PC-3 (cell line): ENCODE results near the gene AGPAT3. TPM values are rescaled to one million over a fixed set of nuclear protein-coding genes. Genes with fewer than 3 reads are reported as not detected.

Source experiments
- ATAC-seq: fragments of 200-7000 bp; cut with Tn5 transposase; 2 replicates; pipeline ENCODE4 v1.9.1; 2020; ENCODE audit warnings: mild to moderate bottlenecking, moderate library complexity
- BruUV-seq: library from RNA; stranded (reverse); fragments of 400-500 nt; replicated peaks from 2 replicates; lab custom pipeline; 2021; lab: Mats Ljungman, UMichigan
- CTCF ChIA-PET: fragments of 300-600 bp; sonication (Branson Sonifier 250); formaldehyde crosslinking; loops from one replicate; lab custom pipeline; 2022; ENCODE audit warnings: antibody characterized with exemption; lab: Charles Lee
- POLR2A ChIA-PET: fragments of 300-600 bp; sonication (Branson Sonifier 250); formaldehyde crosslinking; loops from one replicate; lab custom pipeline; 2022; ENCODE audit warnings: antibody characterized with exemption; ENCODE audit not compliant: unreplicated experiment; lab: Charles Lee
- DNase-seq: peaks from one replicate; pipeline ENCODE4 v3.0.0-alpha.2; 2015
- H2AFZ ChIP-seq: fragments of 300-600 bp; sonication (generic); 2 replicates; pipeline ENCODE4 v1.6.0; 2016; ENCODE audit warnings: antibody characterized with exemption, low read length
- H3F3A ChIP-seq: fragments of 300-600 bp; sonication (generic); one replicate; pipeline ENCODE4 v1.6.0; 2017; ENCODE audit warnings: antibody characterized with exemption, low read length, control low read depth, mild to moderate bottlenecking; ENCODE audit not compliant: unreplicated experiment
- H3K27ac ChIP-seq: fragments of 300-600 bp; sonication (generic); 2 replicates; pipeline ENCODE4 v1.5.1; 2016; ENCODE audit warnings: mild to moderate bottlenecking, low read length
- H3K27me3 ChIP-seq: fragments of 300-600 bp; sonication (generic); 2 replicates; pipeline ENCODE4 v1.6.1; 2016; ENCODE audit warnings: low read length, mixed read lengths
- H3K36me3 ChIP-seq: fragments of 300-600 bp; sonication (generic); 2 replicates; pipeline ENCODE4 v1.6.1; 2016; ENCODE audit warnings: low read depth, mixed run types, low read length, mixed read lengths
- H3K4me1 ChIP-seq: fragments of 300-600 bp; sonication (generic); 2 replicates; pipeline ENCODE4 v1.5.1; 2016; ENCODE audit warnings: low read length; ENCODE audit not compliant: insufficient read depth
- H3K4me2 ChIP-seq: fragments of 300-600 bp; sonication (generic); 2 replicates; pipeline ENCODE4 v1.6.0; 2016; ENCODE audit warnings: low read length
- H3K4me3 ChIP-seq: fragments of 300-600 bp; sonication (generic); 2 replicates; pipeline ENCODE4 v1.5.1; 2016; ENCODE audit warnings: mild to moderate bottlenecking, low read length, mixed read lengths
- H3K79me2 ChIP-seq: fragments of 300-600 bp; sonication (generic); 2 replicates; pipeline ENCODE4 v1.6.1; 2017; ENCODE audit warnings: low read length, mixed read lengths
- H3K9ac ChIP-seq: fragments of 300-600 bp; sonication (generic); 2 replicates; pipeline ENCODE4 v1.6.0; 2016; ENCODE audit warnings: mild to moderate bottlenecking, low read length
- H3K9me2 ChIP-seq: fragments of 300-600 bp; sonication (generic); replicated peaks from 2 replicates; pipeline ENCODE4 v1.6.1; 2016; ENCODE audit warnings: mixed run types, low read length, mixed read lengths
- H3K9me3 ChIP-seq: fragments of 300-600 bp; sonication (generic); 2 replicates; pipeline ENCODE4 v1.6.1; 2016; ENCODE audit warnings: low read length, mixed read lengths
- H4K20me1 ChIP-seq: fragments of 300-600 bp; sonication (generic); 2 replicates; pipeline ENCODE4 v1.6.1; 2016; ENCODE audit warnings: low read length, mixed read lengths
- EZH2 ChIP-seq: fragments of 300-600 bp; sonication (generic); IDR thresholded peaks from one replicate; pipeline ENCODE4 v1.6.1; 2017; ENCODE audit warnings: antibody characterized with exemption, mild to moderate bottlenecking, low read length; ENCODE audit not compliant: unreplicated experiment
- EZH2phosphoT487 ChIP-seq: fragments of 300-600 bp; sonication (generic); IDR thresholded peaks from 2 replicates; pipeline ENCODE4 v1.6.1; 2018; ENCODE audit warnings: mild to moderate bottlenecking, antibody characterized with exemption, low read length, borderline replicate concordance
- intact Hi-C: fragments of 100-400 bp; cut with micrococcal nuclease; formaldehyde crosslinking; loops from 2 replicates; pipeline ENCODE4 v1.9.0; 2023
- total RNA-seq: library from RNA; depleted of rRNA; stranded (reverse); fragments of >200 nt; gene quantifications from 2 replicates; pipeline ENCODE4 v1.2.3, GENCODE V29; 2014
- TF ChIP-seq, protein P1 (sequence below): fragments of 300-600 bp; sonication (generic); conservative IDR thresholded peaks from 2 replicates; pipeline ENCODE4 v1.5.1; 2017; ENCODE audit warnings: antibody characterized with exemption, low read depth, mild to moderate bottlenecking, low read length

Gene AGPAT3
- total RNA-seq, 1 experiment from 2014 or later = 76.1 TPM

- ATAC-seq = no peak
- H3K36me3 ChIP-seq = no peaks in the 10 kb centered on the region; the same call in none of the 2 replicates
- TF ChIP-seq, protein P1, sequence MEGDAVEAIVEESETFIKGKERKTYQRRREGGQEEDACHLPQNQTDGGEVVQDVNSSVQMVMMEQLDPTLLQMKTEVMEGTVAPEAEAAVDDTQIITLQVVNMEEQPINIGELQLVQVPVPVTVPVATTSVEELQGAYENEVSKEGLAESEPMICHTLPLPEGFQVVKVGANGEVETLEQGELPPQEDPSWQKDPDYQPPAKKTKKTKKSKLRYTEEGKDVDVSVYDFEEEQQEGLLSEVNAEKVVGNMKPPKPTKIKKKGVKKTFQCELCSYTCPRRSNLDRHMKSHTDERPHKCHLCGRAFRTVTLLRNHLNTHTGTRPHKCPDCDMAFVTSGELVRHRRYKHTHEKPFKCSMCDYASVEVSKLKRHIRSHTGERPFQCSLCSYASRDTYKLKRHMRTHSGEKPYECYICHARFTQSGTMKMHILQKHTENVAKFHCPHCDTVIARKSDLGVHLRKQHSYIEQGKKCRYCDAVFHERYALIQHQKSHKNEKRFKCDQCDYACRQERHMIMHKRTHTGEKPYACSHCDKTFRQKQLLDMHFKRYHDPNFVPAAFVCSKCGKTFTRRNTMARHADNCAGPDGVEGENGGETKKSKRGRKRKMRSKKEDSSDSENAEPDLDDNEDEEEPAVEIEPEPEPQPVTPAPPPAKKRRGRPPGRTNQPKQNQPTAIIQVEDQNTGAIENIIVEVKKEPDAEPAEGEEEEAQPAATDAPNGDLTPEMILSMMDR = no peak
- TF ChIP-seq EZH2phosphoT487 (no peak), EZH2 (no peak)
- BruUV-seq = no TSS peak
- intact Hi-C loops = no loop called here
- H3K4me3 ChIP-seq = no peak overlapping the region
- DNase-seq = no peak
- H3F3A ChIP-seq = no peaks in the 10 kb centered on the region
- H3K4me1 ChIP-seq = no peaks in the 10 kb centered on the region
- no peak overlapping the region for H3K9ac ChIP-seq
- H4K20me1 ChIP-seq = no peaks in the 10 kb centered on the region
- H3K4me2 ChIP-seq = no peak overlapping the region
- ChIA-PET CTCF (no interaction called here), POLR2A (no interaction called here)
- no peaks in the 10 kb centered on the region for H3K9me3 ChIP-seq
- H3K27me3 ChIP-seq = no peaks in the 10 kb centered on the region
- no peak overlapping the region for H2AFZ ChIP-seq
- no peaks in the 10 kb centered on the region for H3K9me2 ChIP-seq
- no peaks in the 10 kb centered on the region for H3K79me2 ChIP-seq
- H3K27ac ChIP-seq = no peak overlapping the region
Observed at GRCh38 chr21:43934116-43934515, 69.1 kb downstream of the AGPAT3 start.

- H4K20me1 ChIP-seq = no peaks in the 10 kb centered on the region
- H3K79me2 ChIP-seq = no peaks in the 10 kb centered on the region
- no TSS peak for BruUV-seq
- ChIA-PET POLR2A (no interaction called here), CTCF (no interaction called here)
- no peaks in the 10 kb centered on the region; the same call in none of the 2 replicates for H3K36me3 ChIP-seq
- ATAC-seq (no peak), DNase-seq (no peak)
- no peak overlapping the region for H3K4me2 ChIP-seq
- no peaks in the 10 kb centered on the region for H3K27me3 ChIP-seq
- intact Hi-C loops = loop anchor here (5.0 kb wide), 1 partner anchor 123 kb away; no protein-coding TSS in a partner anchor
- TF ChIP-seq EZH2phosphoT487 = no peak
- no peaks in the 10 kb centered on the region for H3F3A ChIP-seq
- no peak overlapping the region for H3K4me3 ChIP-seq
- no peaks in the 10 kb centered on the region for H3K4me1 ChIP-seq
- H3K27ac ChIP-seq = no peak overlapping the region
- H2AFZ ChIP-seq = no peak overlapping the region
- H3K9me3 ChIP-seq = no peaks in the 10 kb centered on the region
- H3K9me2 ChIP-seq = no peaks in the 10 kb centered on the region
- no peak overlapping the region for H3K9ac ChIP-seq
Observed at GRCh38 chr21:43934716-43935705, 70.0 kb downstream of the AGPAT3 start.

DNA sequence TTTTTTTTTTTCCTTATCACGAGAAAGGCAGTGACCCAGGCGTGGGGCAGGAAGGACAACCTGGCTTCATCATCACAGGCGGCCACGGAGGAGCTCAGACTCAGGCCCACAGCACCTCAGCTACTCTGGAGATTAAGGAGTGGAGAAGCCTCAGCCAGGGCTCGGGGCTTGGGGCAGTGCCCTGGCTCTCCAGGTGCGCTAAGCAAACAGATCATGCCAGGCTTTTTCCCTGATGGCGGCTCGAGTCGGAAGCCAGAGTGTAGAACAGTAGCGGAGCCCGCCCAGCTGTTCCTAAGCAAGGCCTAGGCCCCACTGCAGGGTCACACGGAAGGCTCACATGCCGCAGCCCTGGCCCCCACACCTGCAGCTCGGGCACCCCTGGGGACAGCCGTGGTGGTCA is 70.7 kb downstream of the AGPAT3 start:
- ChIA-PET CTCF (no interaction called here), POLR2A (no interaction called here)
- no peak overlapping the region for H3K9ac ChIP-seq
- H3K27me3 ChIP-seq = no peaks in the 10 kb centered on the region
- no TSS peak for BruUV-seq
- H3K4me1 ChIP-seq = no peaks in the 10 kb centered on the region
- ATAC-seq = no peak
- intact Hi-C loops = loop anchor here (5.0 kb wide), 1 partner anchor 123 kb away; no protein-coding TSS in a partner anchor
- H3K9me3 ChIP-seq = no peaks in the 10 kb centered on the region
- H3K79me2 ChIP-seq = no peaks in the 10 kb centered on the region
- no peaks in the 10 kb centered on the region for H3K9me2 ChIP-seq
- H2AFZ ChIP-seq = no peak overlapping the region
- no peak overlapping the region for H3K27ac ChIP-seq
- no peaks in the 10 kb centered on the region; the same call in none of the 2 replicates for H3K36me3 ChIP-seq
- TF ChIP-seq EZH2phosphoT487 (no peak), EZH2 (no peak)
- TF ChIP-seq, protein P1 = no peak
- no peaks in the 10 kb centered on the region for H4K20me1 ChIP-seq
- no peak overlapping the region for H3K4me2 ChIP-seq
- DNase-seq = no peak
- H3F3A ChIP-seq = no peaks in the 10 kb centered on the region
- no peak overlapping the region for H3K4me3 ChIP-seq
